HCT116 (cell line): ENCODE measurements around the gene HIF1A. TPM values are rescaled to one million over a fixed set of nuclear protein-coding genes. Genes with fewer than 3 reads are reported as not detected.

ENCODE experiments used
- ATAC-seq: fragments of 200-7000 bp; cut with Tn5 transposase; 2 replicates; pipeline ENCODE4 v1.9.1; 2020; ENCODE audit warnings: mild to moderate bottlenecking, moderate library complexity
- BruUV-seq: library from RNA; stranded (reverse); fragments of 400-500 nt; replicated peaks from 2 replicates; lab custom pipeline; 2021; lab: Mats Ljungman, UMichigan
- CTCF ChIA-PET: fragments of 300-600 bp; sonication (Branson Sonifier 250); formaldehyde crosslinking; loops from one replicate; lab custom pipeline; 2021; ENCODE audit warnings: antibody characterized with exemption; lab: Charles Lee
- POLR2A ChIA-PET: fragments of 300-600, 350-600 bp; sonication (Branson Sonifier 250); formaldehyde crosslinking; loops from one replicate; lab custom pipeline; 2021; ENCODE audit warnings: antibody characterized with exemption; lab: Charles Lee
- RAD21 ChIA-PET, 2 experiments: fragments of 300-600 bp; sonication (Branson Sonifier 250); formaldehyde crosslinking; loops; one replicate each; lab custom pipeline; 2023; ENCODE audit warnings: low total read pairs in 2 of 2; ENCODE audit not compliant: uncharacterized antibody in 2 of 2, unreplicated experiment in 2 of 2, low non-redundant PET in 1 of 2; lab: Charles Lee
- DNase-seq: peaks from one replicate; pipeline ENCODE4 v3.0.0-alpha.2; 2010; ENCODE audit warnings: low read depth, low spot score
- H2AFZ ChIP-seq: fragments of 200-600 bp; shearing (Covaris generic), sonication (generic); 2 replicates; pipeline ENCODE4 v1.6.1; 2017; ENCODE audit warnings: low read depth, mixed run types, mixed read lengths, antibody characterized with exemption, low read length; ENCODE audit not compliant: poor library complexity, severe bottlenecking
- H3K27ac ChIP-seq: 2 replicates; pipeline ENCODE4 v1.5.1; 2012; ENCODE audit warnings: low read depth, low read length
- H3K27me3 ChIP-seq: fragments of 200-600 bp; sonication (generic); 2 replicates; pipeline ENCODE4 v1.6.1; 2016; ENCODE audit warnings: mixed run types, low read length, mixed read lengths; ENCODE audit not compliant: insufficient read depth
- H3K36me3 ChIP-seq, 2 experiments: fragments of 200-500 bp in 1 of 2; fragments of 200-600 bp in 1 of 2; sonication (Bioruptor generic) in 1 of 2; sonication (generic) in 1 of 2; 2 replicates each; pipeline versions ENCODE4 v1.5.1 to v1.6.1; 2014 to 2016; ENCODE audit warnings: low read length in 2 of 2, inconsistent platforms in 1 of 2, mixed read lengths in 1 of 2, mixed run types in 1 of 2; ENCODE audit not compliant: insufficient read depth in 2 of 2, control insufficient read depth in 1 of 2
- H3K4me1 ChIP-seq, 2 experiments: fragments of 200-600 bp in 1 of 2; sonication (generic) in 1 of 2; 2 replicates each; pipeline versions ENCODE4 v1.5.1 to v1.6.1; 2012 to 2017; ENCODE audit warnings: low read length in 2 of 2, inconsistent platforms in 1 of 2, mild to moderate bottlenecking in 1 of 2, mixed read lengths in 1 of 2, mixed run types in 1 of 2, moderate library complexity in 1 of 2; ENCODE audit not compliant: insufficient read depth in 2 of 2, control insufficient read depth in 1 of 2
- H3K4me2 ChIP-seq: fragments of 200-600 bp; sonication (generic); 2 replicates; pipeline ENCODE4 v1.6.1; 2017; ENCODE audit warnings: mixed run types, low read length, mixed read lengths
- H3K4me3 ChIP-seq, 2 experiments: fragments of 200-600 bp in 1 of 2; sonication (generic) in 1 of 2; replicated peaks in 1 of 2; 2 replicates each; pipeline ENCODE4 v1.5.1; 2011 to 2016; ENCODE audit warnings: low read length in 2 of 2, control low read depth in 1 of 2, low read depth in 1 of 2, mild to moderate bottlenecking in 1 of 2, mixed read lengths in 1 of 2, mixed run types in 1 of 2
- H3K79me2 ChIP-seq: fragments of 200-600 bp; sonication (generic); 2 replicates; pipeline ENCODE4 v1.6.1; 2017; ENCODE audit warnings: mild to moderate bottlenecking, mixed run types, low read length, moderate library complexity, mixed read lengths; ENCODE audit not compliant: insufficient read depth
- H3K9ac ChIP-seq: fragments of 200-600 bp; sonication (generic); 2 replicates; pipeline ENCODE4 v1.6.1; 2016; ENCODE audit warnings: low read length, mixed read lengths
- H3K9me2 ChIP-seq: fragments of 200-600 bp; sonication (generic), shearing (Covaris generic); 2 replicates; pipeline ENCODE4 v1.6.1; 2017; ENCODE audit warnings: mixed run types, mild to moderate bottlenecking, moderate library complexity; ENCODE audit not compliant: insufficient read depth
- H3K9me3 ChIP-seq, 2 experiments: fragments of 200-500 bp in 1 of 2; fragments of 200-600 bp in 1 of 2; sonication (Bioruptor generic) in 1 of 2; sonication (generic) in 1 of 2; 2 replicates each; pipeline ENCODE4 v1.6.1; 2014 to 2017; ENCODE audit warnings: low read length in 2 of 2, mixed read lengths in 2 of 2, inconsistent platforms in 1 of 2, low read depth in 1 of 2, mild to moderate bottlenecking in 1 of 2, mixed run types in 1 of 2, moderate library complexity in 1 of 2; ENCODE audit not compliant: control insufficient read depth in 1 of 2, insufficient read depth in 1 of 2
- H4K20me1 ChIP-seq: fragments of 200-600 bp; sonication (generic), shearing (Covaris generic); 2 replicates; pipeline ENCODE4 v1.6.1; 2017; ENCODE audit warnings: mixed run types, mild to moderate bottlenecking, moderate library complexity; ENCODE audit not compliant: insufficient read depth
- CBX3 ChIP-seq: IDR thresholded peaks from 2 replicates; pipeline ENCODE4 v1.6.1; 2012; ENCODE audit warnings: low read depth
- CEBPB ChIP-seq: IDR thresholded peaks from 2 replicates; pipeline ENCODE4 v1.6.1; 2012; ENCODE audit warnings: low read depth
- ELF1 ChIP-seq: IDR thresholded peaks from 2 replicates; pipeline ENCODE4 v1.6.1; 2012; ENCODE audit warnings: low read depth, borderline replicate concordance
- EZH2phosphoT487 ChIP-seq: fragments of 200-600 bp; IDR thresholded peaks from 2 replicates; pipeline ENCODE4 v1.6.1; 2018; ENCODE audit warnings: antibody characterized with exemption, borderline replicate concordance
- JUND ChIP-seq: IDR thresholded peaks from 2 replicates; pipeline ENCODE4 v1.6.1; 2012
- MAX ChIP-seq: IDR thresholded peaks from 2 replicates; pipeline ENCODE4 v1.6.1; 2012
- POLR2A ChIP-seq: IDR thresholded peaks from 2 replicates; pipeline ENCODE4 v1.7.0; 2011; ENCODE audit warnings: borderline replicate concordance; ENCODE audit not compliant: insufficient read depth, insufficient read length; ENCODE audit errors: extremely low read depth
- POLR2AphosphoS5 ChIP-seq: IDR thresholded peaks from 2 replicates; pipeline ENCODE4 v1.6.1; 2011; ENCODE audit warnings: mild to moderate bottlenecking, low read depth, low read length, moderate library complexity
- RAD21 ChIP-seq: IDR thresholded peaks from 2 replicates; pipeline ENCODE4 v1.6.1; 2012; ENCODE audit warnings: low read depth, mild to moderate bottlenecking
- REST ChIP-seq: IDR thresholded peaks from 2 replicates; pipeline ENCODE4 v1.6.1; 2012; ENCODE audit warnings: low read depth
- SP1 ChIP-seq: IDR thresholded peaks from 2 replicates; pipeline ENCODE4 v1.6.1; 2012; ENCODE audit warnings: low read depth
- ZBTB33 ChIP-seq: IDR thresholded peaks from 2 replicates; pipeline ENCODE4 v1.6.1; 2011; ENCODE audit warnings: mild to moderate bottlenecking, low read length, moderate library complexity; ENCODE audit not compliant: insufficient replicate concordance; ENCODE audit errors: extremely low read depth
- ZFX ChIP-seq: fragments of 450-650 bp; IDR thresholded peaks from 2 replicates; pipeline ENCODE4 v1.6.1; 2017
- intact Hi-C: fragments of 100-400 bp; cut with micrococcal nuclease; formaldehyde crosslinking; loops from 2 replicates; pipeline ENCODE4 v1.10.0; 2022
- total RNA-seq: library from RNA; stranded (reverse); gene quantifications from one replicate; pipeline ENCODE4 v1.2.1, GENCODE V29; 2021; ENCODE audit not compliant: unreplicated experiment

The HIF1A gene
- total RNA-seq, 1 experiment from 2014 or later, result 113 TPM

GRCh38 chr14:61759878-61760277, 64.6 kb downstream of the HIF1A start:
- no peak for TF ChIP-seq POLR2AphosphoS5
- no peak for TF ChIP-seq MAX
- no peak for TF ChIP-seq CBX3
- no peak for TF ChIP-seq SP1
- TF ChIP-seq ELF1, result no peak
- TF ChIP-seq CEBPB, result no peak
- no peak for TF ChIP-seq REST
- TF ChIP-seq RAD21, result no peak
- no peak for TF ChIP-seq JUND
- no peak for TF ChIP-seq POLR2A
- no peak for TF ChIP-seq ZFX
- TF ChIP-seq ZBTB33, result no peak
- TF ChIP-seq EZH2phosphoT487, result no peak
- BruUV-seq, result no TSS peak
- ATAC-seq (no peak), DNase-seq (no peak)
- intact Hi-C loops, result no loop called here
- Histone ChIP-seq H3K79me2 (peaks cover 25% of the 10 kb centered on the region), H3K4me1 (peaks cover 5 to 24% of the 10 kb centered on the region in 2 experiments; a peak in 3 of 4 replicates), H3K9me3 (no peaks in the 10 kb centered on the region), H2AFZ (no peak overlapping the region), H3K27ac (no peak overlapping the region), H3K9me2 (no peaks in the 10 kb centered on the region), H4K20me1 (no peaks in the 10 kb centered on the region), H3K9ac (no peak overlapping the region), H3K4me3 (no peak overlapping the region), H3K27me3 (no peaks in the 10 kb centered on the region), H3K36me3 (no peaks in the 10 kb centered on the region), H3K4me2 (no peak overlapping the region)
- ChIA-PET POLR2A (no interaction called here), RAD21 (no interaction called here), CTCF (no interaction called here)
